ENCODE data around the gene RYR2. TPM values are rescaled to one million over a fixed set of nuclear protein-coding genes. Genes with fewer than 3 reads are reported as not detected.
"Not testable (repeated sequence)": the region's sequence is repeated elsewhere in the genome, so short reads cannot be mapped to it uniquely, and the experiment has no call there.

RYR2 gene
- total and polyA plus RNA-seq, 4 donors: 0.43 to 11.6 (median 2.0) TPM

- Histone ChIP-seq H3K9me3 (ENCODE audit: control insufficient read depth in 4 of 4, insufficient read depth in 3 of 4, low read length in 3 of 4) (peaks cover 0 to 5% (median under 1%) of the 10 kb centered on the region in 4 donors), H3K27ac (ENCODE audit: low read depth in 1 of 2, low read length in 1 of 2) (no peak overlapping the region), H3K9ac (ENCODE audit: insufficient read depth in 1 of 2, low read length in 2 of 2) (no peak overlapping the region), H3K27me3 (ENCODE audit: control insufficient read depth in 3 of 3, insufficient read depth in 3 of 3, low read length in 2 of 3) (no peaks in the 10 kb centered on the region), H3K4me1 (ENCODE audit: control insufficient read depth in 5 of 5, insufficient read depth in 5 of 5, low read length in 5 of 5) (no peaks in the 10 kb centered on the region), H3K36me3 (ENCODE audit: control insufficient read depth in 4 of 4, insufficient read depth in 4 of 4, low read length in 4 of 4) (no peaks in the 10 kb centered on the region), H3K4me3 (no peak overlapping the region)
- DNase-seq (no peak), ATAC-seq (ENCODE audit: insufficient read depth, low FRiP score) (no peak)
- TF ChIP-seq CTCF (IDR thresholded peaks at IDR 0.05; ENCODE audit: control extremely low read depth, extremely low read depth): no peak
Observed at GRCh38 chr1:237583270-237583669, 541.3 kb downstream of the RYR2 start.

- Histone ChIP-seq H3K9me3 (ENCODE audit: control insufficient read depth in 4 of 4, insufficient read depth in 3 of 4, low read length in 3 of 4) (peaks cover 0 to 2% (median under 1%) of the 10 kb centered on the region in 4 donors), H3K4me3 (no peak overlapping the region), H3K9ac (ENCODE audit: insufficient read depth in 1 of 2, low read length in 2 of 2) (no peak overlapping the region), H3K4me1 (ENCODE audit: control insufficient read depth in 5 of 5, insufficient read depth in 5 of 5, low read length in 5 of 5) (no peaks in the 10 kb centered on the region), H3K27ac (ENCODE audit: low read depth in 1 of 2, low read length in 1 of 2) (no peak overlapping the region), H3K27me3 (ENCODE audit: control insufficient read depth in 3 of 3, insufficient read depth in 3 of 3, low read length in 2 of 3) (no peaks in the 10 kb centered on the region), H3K36me3 (ENCODE audit: control insufficient read depth in 4 of 4, insufficient read depth in 4 of 4, low read length in 4 of 4) (no peaks in the 10 kb centered on the region)
- TF ChIP-seq CTCF (IDR thresholded peaks at IDR 0.05; ENCODE audit: control extremely low read depth, extremely low read depth): no peak
- DNase-seq: no peak
- ATAC-seq (ENCODE audit: insufficient read depth, low FRiP score): no peak
Observed at GRCh38 chr1:237583756-237584155, 541.8 kb downstream of the RYR2 start.

DNA sequence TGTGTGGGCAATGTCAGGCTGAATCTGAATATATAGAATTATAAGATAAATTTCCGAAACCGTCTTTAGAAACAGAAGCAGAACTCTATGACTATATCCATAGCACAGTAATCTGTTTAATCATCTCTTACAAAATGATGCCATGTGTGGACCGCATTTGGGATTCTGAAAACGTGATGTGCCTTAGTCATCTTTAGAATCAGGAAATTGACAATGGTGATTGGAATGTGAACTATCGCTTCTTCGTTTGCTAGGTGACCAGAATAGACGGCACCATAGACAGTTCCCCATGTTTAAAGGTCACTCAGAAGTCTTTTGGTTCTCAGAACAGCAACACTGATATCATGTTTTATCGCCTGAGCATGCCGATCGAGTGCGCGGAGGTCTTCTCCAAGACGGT is 548.4 kb downstream of the RYR2 start:
- WGBS, 2 donors: 90 to 93% methylated on average over 13 of the region's 13 CpGs
- H3K4me3 ChIP-seq: no peak overlapping the region
- H3K27ac ChIP-seq (ENCODE audit: low read depth in 1 of 2, low read length in 1 of 2): no peak overlapping the region
- no peaks in the 10 kb centered on the region for H3K36me3 ChIP-seq (ENCODE audit: control insufficient read depth in 4 of 4, insufficient read depth in 4 of 4, low read length in 4 of 4)
- H3K9ac ChIP-seq (ENCODE audit: insufficient read depth in 1 of 2, low read length in 2 of 2): no peak overlapping the region
- peaks cover 0 to 3% (median 0%) of the 10 kb centered on the region in 5 donors for H3K4me1 ChIP-seq (ENCODE audit: control insufficient read depth in 5 of 5, insufficient read depth in 5 of 5, low read length in 5 of 5)
- TF ChIP-seq CTCF (IDR thresholded peaks at IDR 0.05; ENCODE audit: control extremely low read depth, extremely low read depth): no peak
- H3K9me3 ChIP-seq (ENCODE audit: control insufficient read depth in 4 of 4, insufficient read depth in 3 of 4, low read length in 3 of 4): no peaks in the 10 kb centered on the region
- no peaks in the 10 kb centered on the region for H3K27me3 ChIP-seq (ENCODE audit: control insufficient read depth in 3 of 3, insufficient read depth in 3 of 3, low read length in 2 of 3)
- ATAC-seq (ENCODE audit: insufficient read depth, low FRiP score) (no peak), DNase-seq (no peak)

DNA sequence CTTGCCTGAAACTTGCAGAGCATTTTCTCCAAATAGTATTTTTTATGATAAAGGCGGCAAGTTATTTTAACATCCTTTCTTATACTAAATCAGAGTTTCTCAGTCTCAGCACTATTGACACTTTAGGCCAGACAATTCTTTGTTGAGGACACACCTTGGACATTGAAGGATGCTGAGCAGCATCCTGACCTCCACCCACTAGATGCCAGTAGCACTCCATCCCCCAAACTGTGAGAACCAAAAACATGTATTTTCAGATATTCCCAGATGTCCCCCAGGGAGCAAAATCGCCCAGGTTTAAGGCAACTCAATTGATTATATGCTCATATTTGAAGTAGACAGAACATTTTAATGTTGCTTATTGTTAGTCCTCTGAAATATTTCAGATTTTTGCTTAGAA is 549.4 kb downstream of the RYR2 start:
- H3K27me3 ChIP-seq (ENCODE audit: control insufficient read depth in 3 of 3, insufficient read depth in 3 of 3, low read length in 2 of 3): no peaks in the 10 kb centered on the region

GRCh38 chr1:237603036-237603568 is 561.1 kb downstream of the RYR2 start:
- WGBS, 2 donors: 83 to 85% methylated on average over 15 of the region's 15 CpGs
- H3K4me3 ChIP-seq; ATAC-seq (ENCODE audit: insufficient read depth, low FRiP score); H3K27ac ChIP-seq (ENCODE audit: low read depth in 1 of 2, low read length in 1 of 2); H3K27me3 ChIP-seq (ENCODE audit: control insufficient read depth in 3 of 3, insufficient read depth in 3 of 3, low read length in 2 of 3); H3K36me3 ChIP-seq (ENCODE audit: control insufficient read depth in 4 of 4, insufficient read depth in 4 of 4, low read length in 4 of 4); H3K9ac ChIP-seq (ENCODE audit: insufficient read depth in 1 of 2, low read length in 2 of 2); H3K9me3 ChIP-seq (ENCODE audit: control insufficient read depth in 4 of 4, insufficient read depth in 3 of 4, low read length in 3 of 4); H3K4me1 ChIP-seq (ENCODE audit: control insufficient read depth in 5 of 5, insufficient read depth in 5 of 5, low read length in 5 of 5): not testable (repeated sequence)
- DNase-seq: peak in 1 of 3 donors; percentile 54

More for the DNA sequence above, 549.4 kb downstream of the RYR2 start:
- Histone ChIP-seq H3K27ac (ENCODE audit: low read depth in 1 of 2, low read length in 1 of 2) (no peak overlapping the region), H3K4me1 (ENCODE audit: control insufficient read depth in 5 of 5, insufficient read depth in 5 of 5, low read length in 5 of 5) (peaks cover 0 to 3% (median 0%) of the 10 kb centered on the region in 5 donors), H3K36me3 (ENCODE audit: control insufficient read depth in 4 of 4, insufficient read depth in 4 of 4, low read length in 4 of 4) (no peaks in the 10 kb centered on the region), H3K4me3 (no peak overlapping the region), H3K9ac (ENCODE audit: insufficient read depth in 1 of 2, low read length in 2 of 2) (no peak overlapping the region), H3K9me3 (ENCODE audit: control insufficient read depth in 4 of 4, insufficient read depth in 3 of 4, low read length in 3 of 4) (peaks cover 0 to under 1% (median 0%) of the 10 kb centered on the region in 4 donors)
- WGBS, 2 donors: 75 to 85% methylated on average over 2 of the region's 2 CpGs
- TF ChIP-seq CTCF (IDR thresholded peaks at IDR 0.05; ENCODE audit: control extremely low read depth, extremely low read depth): no peak
- ATAC-seq (ENCODE audit: insufficient read depth, low FRiP score): no peak
- DNase-seq: no peak
